Astrocyte (in vitro differentiated cells and primary cell): Measurements from ENCODE around the gene SLC16A7. TPM values are rescaled to one million over a fixed set of nuclear protein-coding genes. Genes with fewer than 3 reads are reported as not detected.

Experiments
- DNase-seq: peaks from one replicate; pipeline ENCODE4 v3.0.0-alpha.2; 2010; ENCODE audit warnings: low read depth
- FAIRE-seq: peaks from 2 replicates; lab custom pipeline; 2011; peaks lifted over from hg19 to GRCh38; lab: Jason Lieb, UNC
- H2AFZ ChIP-seq: 2 replicates; pipeline ENCODE4 v1.6.0; 2012; ENCODE audit warnings: low read depth, low read length, inconsistent platforms
- H3K27ac ChIP-seq: 2 replicates; pipeline ENCODE4 v1.5.1; 2011; ENCODE audit warnings: low read depth, low read length, inconsistent platforms
- H3K27me3 ChIP-seq: 2 replicates; pipeline ENCODE4 v1.6.0; 2011; ENCODE audit warnings: low read length, inconsistent platforms; ENCODE audit not compliant: insufficient read depth
- H3K36me3 ChIP-seq: 2 replicates; pipeline ENCODE4 v1.5.1; 2011; ENCODE audit warnings: low read length, inconsistent platforms; ENCODE audit not compliant: insufficient read depth
- H3K4me1 ChIP-seq: 2 replicates; pipeline ENCODE4 v1.5.1; 2011; ENCODE audit warnings: low read length, inconsistent platforms; ENCODE audit not compliant: insufficient read depth
- H3K4me2 ChIP-seq: 2 replicates; pipeline ENCODE4 v1.6.0; 2012; ENCODE audit warnings: low read length, inconsistent platforms
- H3K4me3 ChIP-seq: 2 replicates; pipeline ENCODE4 v1.5.1; 2011; ENCODE audit warnings: low read depth, mild to moderate bottlenecking, low read length, inconsistent platforms; ENCODE audit not compliant: insufficient read depth
- H3K79me2 ChIP-seq: 2 replicates; pipeline ENCODE4 v1.6.0; 2012; ENCODE audit warnings: mild to moderate bottlenecking, low read length, inconsistent platforms; ENCODE audit not compliant: insufficient read depth
- H3K9ac ChIP-seq: 2 replicates; pipeline ENCODE4 v1.6.0; 2012; ENCODE audit warnings: mild to moderate bottlenecking, low read length, inconsistent platforms
- H3K9me3 ChIP-seq: 2 replicates; pipeline ENCODE4 v1.5.1; 2012; ENCODE audit warnings: low read depth, mild to moderate bottlenecking, low read length, inconsistent platforms; ENCODE audit not compliant: insufficient read depth
- H4K20me1 ChIP-seq: 2 replicates; pipeline ENCODE4 v1.6.0; 2012; ENCODE audit warnings: low read length, inconsistent platforms; ENCODE audit not compliant: insufficient read depth
- H3K27ac Mint-ChIP-seq: one replicate; pipeline ENCODE4 v1.8.0; 2021; ENCODE audit warnings: mild to moderate bottlenecking, mixed read lengths; ENCODE audit not compliant: unreplicated experiment
- H3K27me3 Mint-ChIP-seq: one replicate; pipeline ENCODE4 v1.8.0; 2021; ENCODE audit warnings: low read depth, mixed read lengths; ENCODE audit not compliant: unreplicated experiment
- H3K36me3 Mint-ChIP-seq: one replicate; pipeline ENCODE4 v1.8.0; 2021; ENCODE audit warnings: low read depth, mixed read lengths; ENCODE audit not compliant: unreplicated experiment
- H3K4me1 Mint-ChIP-seq: one replicate; pipeline ENCODE4 v1.8.0; 2021; ENCODE audit warnings: low read depth, mixed read lengths; ENCODE audit not compliant: unreplicated experiment
- H3K4me3 Mint-ChIP-seq: one replicate; pipeline ENCODE4 v1.8.0; 2021; ENCODE audit warnings: mild to moderate bottlenecking, moderate library complexity, mixed read lengths; ENCODE audit not compliant: unreplicated experiment
- H3K9me3 Mint-ChIP-seq: one replicate; pipeline ENCODE4 v1.8.0; 2021; ENCODE audit warnings: mild to moderate bottlenecking, mixed read lengths; ENCODE audit not compliant: unreplicated experiment
- EZH2 ChIP-seq: IDR thresholded peaks from 2 replicates; pipeline ENCODE4 v1.6.1; 2012; ENCODE audit warnings: mild to moderate bottlenecking, low read length, inconsistent platforms; ENCODE audit not compliant: insufficient read depth
- total RNA-seq: library from RNA; stranded (reverse); gene quantifications from 2 replicates; pipeline ENCODE4 v1.2.1, GENCODE V29; 2021
- TF ChIP-seq, protein P1 (sequence below): IDR thresholded peaks from 2 replicates; pipeline ENCODE4 v1.5.1; 2011; ENCODE audit warnings: low read depth, mild to moderate bottlenecking, inconsistent platforms, low read length, moderate library complexity; ENCODE audit not compliant: insufficient read depth

The SLC16A7 gene
- total RNA-seq, 1 donor from 2014 or later = 4.5 TPM

DNA sequence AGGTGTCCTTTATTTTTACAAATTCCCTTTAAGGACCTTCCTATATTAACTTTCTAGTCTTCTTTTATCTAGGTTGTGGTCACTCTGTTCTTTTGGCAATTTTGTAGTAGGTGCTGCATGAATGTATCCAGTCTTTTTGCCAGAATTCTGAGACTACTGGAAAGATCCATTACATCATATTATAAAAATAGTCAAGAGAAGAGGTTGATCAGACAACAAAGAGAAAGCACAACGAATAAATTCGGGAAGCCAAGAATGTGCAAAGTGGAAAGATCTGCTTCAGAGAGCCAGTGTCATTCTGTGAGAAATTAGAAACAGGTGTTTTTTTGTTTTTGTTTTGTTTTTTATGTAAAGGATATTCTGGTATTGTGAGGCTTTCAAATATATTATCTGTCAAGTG is 15.8 kb upstream of the SLC16A7 start:
- Histone ChIP-seq H3K27ac (no peak overlapping the region), H3K4me1 (no peaks in the 10 kb centered on the region), H3K9me3 (no peaks in the 10 kb centered on the region), H3K4me3 (no peak overlapping the region), H4K20me1 (no peaks in the 10 kb centered on the region), H3K27me3 (no peaks in the 10 kb centered on the region), H2AFZ (no peak overlapping the region), H3K4me2 (no peak overlapping the region), H3K9ac (no peak overlapping the region), H3K36me3 (no peaks in the 10 kb centered on the region), H3K79me2 (no peaks in the 10 kb centered on the region)
- TF ChIP-seq, protein P1, sequence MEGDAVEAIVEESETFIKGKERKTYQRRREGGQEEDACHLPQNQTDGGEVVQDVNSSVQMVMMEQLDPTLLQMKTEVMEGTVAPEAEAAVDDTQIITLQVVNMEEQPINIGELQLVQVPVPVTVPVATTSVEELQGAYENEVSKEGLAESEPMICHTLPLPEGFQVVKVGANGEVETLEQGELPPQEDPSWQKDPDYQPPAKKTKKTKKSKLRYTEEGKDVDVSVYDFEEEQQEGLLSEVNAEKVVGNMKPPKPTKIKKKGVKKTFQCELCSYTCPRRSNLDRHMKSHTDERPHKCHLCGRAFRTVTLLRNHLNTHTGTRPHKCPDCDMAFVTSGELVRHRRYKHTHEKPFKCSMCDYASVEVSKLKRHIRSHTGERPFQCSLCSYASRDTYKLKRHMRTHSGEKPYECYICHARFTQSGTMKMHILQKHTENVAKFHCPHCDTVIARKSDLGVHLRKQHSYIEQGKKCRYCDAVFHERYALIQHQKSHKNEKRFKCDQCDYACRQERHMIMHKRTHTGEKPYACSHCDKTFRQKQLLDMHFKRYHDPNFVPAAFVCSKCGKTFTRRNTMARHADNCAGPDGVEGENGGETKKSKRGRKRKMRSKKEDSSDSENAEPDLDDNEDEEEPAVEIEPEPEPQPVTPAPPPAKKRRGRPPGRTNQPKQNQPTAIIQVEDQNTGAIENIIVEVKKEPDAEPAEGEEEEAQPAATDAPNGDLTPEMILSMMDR = no peak
- no peak for TF ChIP-seq EZH2
- no peak overlapping the region for H3K4me3 Mint-ChIP-seq
- no peaks in the 10 kb centered on the region for H3K9me3 Mint-ChIP-seq
- no peak for FAIRE-seq
- no peak overlapping the region for H3K27ac Mint-ChIP-seq
- peaks cover 3% of the 10 kb centered on the region for H3K27me3 Mint-ChIP-seq
- peaks cover 4% of the 10 kb centered on the region for H3K4me1 Mint-ChIP-seq
- DNase-seq = no peak
- H3K36me3 Mint-ChIP-seq = no peaks in the 10 kb centered on the region

DNA sequence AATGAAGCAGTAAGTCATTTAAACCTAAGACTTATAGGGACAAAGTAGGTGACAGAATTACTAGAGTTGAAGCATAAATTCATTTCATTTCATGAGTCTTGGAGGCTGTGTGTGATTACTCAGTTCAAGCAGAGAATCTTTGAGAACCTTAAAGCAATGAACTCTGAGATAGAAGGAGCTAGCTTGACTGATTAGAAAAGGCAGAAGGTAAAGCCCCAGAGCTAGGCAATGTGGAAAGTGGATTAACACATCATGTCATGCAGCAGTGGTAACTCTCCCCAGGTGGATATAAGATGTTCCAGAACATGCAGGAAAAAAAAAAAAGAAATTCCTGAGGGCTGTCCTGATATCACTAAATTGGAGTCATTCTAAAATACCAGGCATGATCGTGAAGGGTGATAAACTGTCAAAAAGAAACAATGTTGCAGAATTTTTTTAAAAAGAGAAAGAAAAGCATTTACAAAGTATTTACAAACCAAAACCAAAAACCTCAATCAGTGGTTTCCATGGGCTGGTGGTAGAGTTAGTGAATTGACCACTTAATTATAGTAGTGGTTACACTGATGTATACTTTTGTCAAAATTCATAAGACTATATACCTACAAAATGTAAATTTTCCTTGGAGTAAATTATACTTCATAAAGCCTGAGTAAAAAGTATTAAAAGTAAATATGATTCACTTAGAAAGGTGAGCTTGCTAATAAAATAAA is 12.7 kb upstream of the SLC16A7 start:
- no peak overlapping the region for H3K27ac Mint-ChIP-seq
- Histone ChIP-seq H3K9ac (no peak overlapping the region), H3K4me2 (no peak overlapping the region), H3K27me3 (no peaks in the 10 kb centered on the region), H3K4me3 (no peak overlapping the region), H3K4me1 (no peaks in the 10 kb centered on the region), H2AFZ (no peak overlapping the region), H3K79me2 (no peaks in the 10 kb centered on the region), H3K9me3 (no peaks in the 10 kb centered on the region), H3K27ac (no peak overlapping the region), H3K36me3 (no peaks in the 10 kb centered on the region), H4K20me1 (no peaks in the 10 kb centered on the region)
- no peaks in the 10 kb centered on the region for H3K36me3 Mint-ChIP-seq
- no peaks in the 10 kb centered on the region for H3K9me3 Mint-ChIP-seq
- peaks cover 6% of the 10 kb centered on the region for H3K27me3 Mint-ChIP-seq
- TF ChIP-seq, protein P1 = no peak
- no peak for TF ChIP-seq EZH2
- no peaks in the 10 kb centered on the region for H3K4me1 Mint-ChIP-seq
- no peak for DNase-seq
- H3K4me3 Mint-ChIP-seq = no peak overlapping the region
- no peak for FAIRE-seq

DNA sequence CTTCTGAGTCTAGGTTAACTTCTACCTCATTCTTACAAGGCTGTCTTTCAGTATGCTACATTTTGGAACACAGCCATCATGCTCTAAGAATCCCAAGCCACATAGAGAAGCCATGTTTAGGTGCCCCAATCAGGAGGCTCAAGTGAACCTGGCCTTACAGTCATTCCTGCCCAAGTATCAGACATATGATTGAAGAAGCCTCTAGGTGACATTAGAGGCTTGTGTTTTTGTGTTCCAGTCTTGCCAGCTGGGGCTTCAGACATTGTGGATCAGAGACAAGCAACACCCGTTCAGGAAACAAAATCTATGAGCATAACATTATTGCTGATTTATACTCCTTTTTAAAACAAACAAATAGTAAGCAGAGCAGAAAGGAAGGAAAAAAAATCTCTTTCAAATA is 8.1 kb upstream of the SLC16A7 start:
- no peak overlapping the region for H3K4me3 Mint-ChIP-seq
- no peaks in the 10 kb centered on the region for H3K27me3 ChIP-seq
- H3K9ac ChIP-seq = no peak overlapping the region
- H3K79me2 ChIP-seq = no peaks in the 10 kb centered on the region
- no peak overlapping the region for H2AFZ ChIP-seq
- no peaks in the 10 kb centered on the region for H3K36me3 ChIP-seq
- no peaks in the 10 kb centered on the region for H3K9me3 Mint-ChIP-seq
- H3K27ac Mint-ChIP-seq = no peak overlapping the region
- FAIRE-seq (no peak), DNase-seq (no peak)
- no peaks in the 10 kb centered on the region for H3K9me3 ChIP-seq
- H3K4me1 Mint-ChIP-seq = no peaks in the 10 kb centered on the region
- H3K27ac ChIP-seq = no peak overlapping the region
- no peaks in the 10 kb centered on the region for H3K4me1 ChIP-seq
- H3K27me3 Mint-ChIP-seq = peaks cover 3% of the 10 kb centered on the region
- no peaks in the 10 kb centered on the region for H4K20me1 ChIP-seq
- TF ChIP-seq EZH2 = no peak
- TF ChIP-seq, protein P1 = no peak
- no peak overlapping the region for H3K4me2 ChIP-seq
- H3K4me3 ChIP-seq = no peak overlapping the region
- no peaks in the 10 kb centered on the region for H3K36me3 Mint-ChIP-seq
